Right ventricle myocardium inferior (tissue), 1 donor: ENCODE data around the gene ANGPTL1. TPM values are rescaled to one million over a fixed set of nuclear protein-coding genes. Genes with fewer than 3 reads are reported as not detected.

Source experiments
- ATAC-seq: fragments of 200-7000 bp; cut with Tn5 transposase; one replicate; pipeline ENCODE4 v1.9.1; 2020; ENCODE audit warnings: mild to moderate bottlenecking, moderate library complexity
- DNase-seq: peaks from one replicate; pipeline ENCODE4 v3.0.0; 2021; ENCODE audit errors: missing footprints
- intact Hi-C: fragments of 100-400 bp; cut with DNase I; formaldehyde crosslinking; loops from one replicate; pipeline ENCODE4 v1.11.0; 2022
- total RNA-seq: library from RNA; stranded (reverse); fragmentation: NEBNext Ultra II Directional; extraction: Animal tissue kit (Norgen Biotek cat#: 25700); gene quantifications from one replicate; pipeline ENCODE4 v1.2.1, GENCODE V29; 2021
- donor health status: DM: no; HTN: yes; CAD: no; lungs with severe emphysema.

Gene ANGPTL1
- total RNA-seq, 1 donor from 2014 or later: 11.5 TPM

DNA sequence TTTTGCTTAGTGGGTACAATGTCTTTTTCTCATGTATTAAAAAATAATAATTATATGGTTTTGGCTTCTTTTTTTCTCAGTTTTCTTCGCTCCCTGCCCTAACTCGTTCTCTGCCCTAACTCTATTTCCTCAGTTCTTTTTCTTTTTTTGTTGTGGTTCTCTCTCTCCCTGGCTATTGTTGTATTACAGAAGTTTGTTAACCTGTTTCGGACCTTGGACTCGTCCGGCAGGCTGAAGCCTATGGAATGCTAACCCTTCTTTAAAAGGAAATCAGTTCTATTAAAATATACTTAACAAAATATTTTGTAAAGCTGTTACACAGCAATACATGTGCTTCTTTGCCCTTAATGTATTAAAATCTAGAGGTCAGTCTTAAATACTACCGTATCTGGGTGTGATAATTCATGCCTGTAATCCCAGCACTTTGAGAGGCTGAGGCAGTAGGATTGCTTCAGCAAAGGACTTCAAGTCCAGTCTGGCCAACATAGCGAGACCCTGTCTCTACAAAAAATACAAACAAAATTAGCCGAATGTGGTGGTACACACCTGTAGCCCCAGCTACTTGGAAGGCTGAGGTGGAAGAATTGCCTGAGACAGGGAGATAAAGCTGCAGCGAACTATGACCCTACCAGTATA lies 64.1 kb downstream of the ANGPTL1 start:
- no peak for ATAC-seq
- intact Hi-C loops: no loop called here
- no peak for DNase-seq

GRCh38 chr1:178802873-178803272 lies 68.0 kb downstream of the ANGPTL1 start:
- ATAC-seq (no peak), DNase-seq (no peak)
- intact Hi-C loops: no loop called here

Other genes starting within 250 kb of the ANGPTL1 start
- gene RALGPS2, start 145.8 kb downstream of the ANGPTL1 start, total RNA-seq: 14.4 TPM
- gene FAM20B, start 154.8 kb upstream of the ANGPTL1 start, total RNA-seq: 60.1 TPM
- 11.3 TPM for gene TOR3A, start 211.0 kb upstream of the ANGPTL1 start, total RNA-seq